Epidermal melanocyte (primary cell): ENCODE results near the gene EEF1AKMT3.

Experiments used
- DNase-seq: peaks from one replicate; pipeline ENCODE4 v3.0.0; 2011; ENCODE audit warnings: low spot score; ENCODE audit not compliant: insufficient read length

The EEF1AKMT3 gene

GRCh38 chr12:57782243-57782607 lies 9.8 kb downstream of the EEF1AKMT3 start:
- no peak for DNase-seq

DNA sequence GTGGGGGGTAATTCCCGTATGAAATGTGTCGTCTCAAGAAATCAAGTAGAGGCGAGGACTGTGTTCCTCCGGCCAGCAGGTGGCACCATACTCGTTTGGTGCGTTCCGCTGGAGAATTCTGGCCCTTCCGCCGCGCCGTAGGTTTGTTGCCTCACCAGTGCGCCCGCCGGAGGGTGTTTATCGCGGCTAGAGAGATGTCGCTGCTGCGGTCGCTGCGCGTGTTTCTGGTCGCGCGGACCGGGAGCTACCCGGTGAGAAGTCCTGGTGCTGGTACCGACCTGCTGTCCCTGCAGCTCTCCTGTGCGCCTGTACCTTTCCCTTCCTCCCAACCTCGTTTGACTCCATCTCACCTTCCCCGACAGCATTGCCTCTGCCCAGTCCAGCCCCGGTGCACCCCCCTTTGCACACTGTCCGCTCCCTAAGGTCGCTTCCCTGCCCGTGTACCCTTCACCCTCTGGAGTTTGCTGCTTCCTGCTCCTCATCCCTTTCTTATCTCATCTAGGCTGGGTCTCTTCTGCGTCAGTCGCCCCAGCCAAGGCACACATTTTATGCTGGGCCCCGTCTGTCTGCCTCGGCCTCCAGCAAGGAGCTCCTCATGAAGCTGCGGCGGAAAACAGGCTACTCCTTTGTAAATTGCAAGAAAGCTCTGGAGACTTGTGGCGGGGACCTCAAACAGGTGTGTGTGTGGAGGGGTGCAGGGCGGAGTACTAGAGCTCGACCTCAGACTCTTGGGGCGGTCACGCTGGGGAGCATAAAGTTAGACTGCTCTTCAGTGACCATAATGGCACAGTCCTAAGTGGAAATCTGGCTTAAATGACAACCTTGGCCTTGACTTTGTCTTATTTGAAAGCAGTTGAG lies 10.4 kb downstream of the EEF1AKMT3 start, which contains the start of gene TSFM:
TSFM (plus strand) TSS at position 180 of the 858 bp plus-strand sequence; CDS start at position 195, 15 bp downstream.
- peak; percentile 68 for DNase-seq

DNA sequence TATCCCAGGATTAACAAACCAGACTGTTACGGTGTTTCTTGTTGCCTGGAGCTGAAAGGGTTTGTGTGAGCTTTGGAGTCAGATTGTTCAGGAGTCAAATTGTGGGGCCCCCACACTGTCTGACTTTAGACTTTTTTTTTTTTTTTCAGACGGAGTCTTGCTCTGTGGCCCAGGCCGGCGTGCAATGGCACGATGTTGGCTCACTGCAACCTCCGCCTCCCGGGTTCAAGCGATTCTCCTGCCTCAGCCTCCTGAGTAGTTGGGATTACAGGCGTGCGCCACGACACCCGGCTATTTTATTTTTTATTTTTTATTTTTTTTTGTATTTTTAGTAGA lies 11.0 kb downstream of the EEF1AKMT3 start:
- DNase-seq: no peak

- no peak for DNase-seq
Measured at GRCh38 chr12:57783861-57784260, 11.4 kb downstream of the EEF1AKMT3 start.

- DNase-seq: no peak
Measured at GRCh38 chr12:57793920-57794319, 21.5 kb downstream of the EEF1AKMT3 start.

DNA sequence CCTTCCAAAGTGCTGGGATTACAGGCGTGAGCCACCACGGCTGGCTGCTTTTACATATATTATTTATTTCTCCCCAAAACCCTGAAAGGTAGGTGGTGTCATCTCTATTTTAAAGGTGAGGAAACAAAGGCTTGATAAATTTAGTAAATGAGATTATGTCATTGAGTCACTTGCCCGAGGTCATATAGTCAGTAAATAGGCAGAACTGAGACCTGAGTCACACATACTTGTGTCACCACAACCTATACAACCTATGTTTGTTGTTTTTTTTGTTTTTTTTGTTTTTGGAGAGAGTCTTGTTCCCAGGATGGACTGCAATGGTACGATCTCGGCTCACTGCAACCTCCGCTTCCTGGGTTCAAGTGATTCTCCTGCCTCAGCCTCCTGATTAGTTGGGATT lies 22.9 kb downstream of the EEF1AKMT3 start:
- no peak for DNase-seq

- no peak for DNase-seq
Measured at GRCh38 chr12:57796996-57797395, 24.6 kb downstream of the EEF1AKMT3 start.

- no peak for DNase-seq
Measured at GRCh38 chr12:57797933-57798332, 25.5 kb downstream of the EEF1AKMT3 start.

GRCh38 chr12:57800965-57801364 lies 28.6 kb downstream of the EEF1AKMT3 start:
- DNase-seq: no peak

- no peak for DNase-seq
Measured at GRCh38 chr12:57802607-57803006, 30.2 kb downstream of the EEF1AKMT3 start.

DNA sequence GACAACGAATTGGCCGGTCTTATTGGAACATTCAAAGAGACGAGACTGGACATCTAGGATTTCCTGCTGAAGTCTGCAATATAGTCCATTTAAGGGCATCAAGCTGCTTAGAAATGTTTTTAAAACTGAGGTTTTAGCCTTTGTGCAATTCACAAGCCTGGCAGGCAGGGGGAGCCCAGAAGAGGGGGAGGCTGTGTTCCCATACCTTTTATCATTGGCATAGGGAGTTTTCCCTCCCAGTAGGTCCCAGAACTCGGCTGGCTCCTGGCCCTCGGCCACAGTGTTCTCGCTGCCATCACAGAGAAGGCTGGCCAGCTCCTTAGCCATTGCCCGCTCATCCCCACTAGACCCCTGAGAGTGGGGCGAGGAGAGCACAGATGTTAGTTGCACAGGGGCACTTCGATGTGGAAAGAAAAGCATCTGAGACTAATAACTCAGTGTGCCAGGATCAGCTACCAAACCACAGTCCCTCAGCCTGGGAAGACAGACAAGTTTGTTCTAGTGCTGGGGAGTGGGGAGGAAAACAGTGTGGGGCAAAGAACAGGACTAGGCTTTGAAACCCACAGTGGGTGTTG lies 31.0 kb downstream of the EEF1AKMT3 start:
- peak; percentile 48 for DNase-seq

DNA sequence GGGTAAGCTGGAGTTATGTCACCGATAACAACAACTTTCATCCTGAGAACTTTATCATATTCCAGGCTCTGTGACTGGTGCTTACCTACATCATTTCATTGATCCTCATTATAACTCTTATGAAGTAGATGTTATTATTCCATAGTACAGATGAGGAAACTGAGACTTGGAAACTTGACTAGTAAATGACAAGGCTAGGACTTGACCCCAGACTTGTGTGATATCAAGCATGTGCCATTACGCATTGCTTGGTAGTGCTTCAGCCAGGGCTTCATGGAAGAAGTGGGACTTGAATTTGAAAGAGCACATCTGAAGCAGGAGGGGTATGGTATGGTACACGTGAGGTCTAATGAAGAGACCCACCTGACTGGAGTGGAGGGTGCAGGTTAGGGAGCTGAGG lies 34.3 kb downstream of the EEF1AKMT3 start:
- DNase-seq: no peak

DNA sequence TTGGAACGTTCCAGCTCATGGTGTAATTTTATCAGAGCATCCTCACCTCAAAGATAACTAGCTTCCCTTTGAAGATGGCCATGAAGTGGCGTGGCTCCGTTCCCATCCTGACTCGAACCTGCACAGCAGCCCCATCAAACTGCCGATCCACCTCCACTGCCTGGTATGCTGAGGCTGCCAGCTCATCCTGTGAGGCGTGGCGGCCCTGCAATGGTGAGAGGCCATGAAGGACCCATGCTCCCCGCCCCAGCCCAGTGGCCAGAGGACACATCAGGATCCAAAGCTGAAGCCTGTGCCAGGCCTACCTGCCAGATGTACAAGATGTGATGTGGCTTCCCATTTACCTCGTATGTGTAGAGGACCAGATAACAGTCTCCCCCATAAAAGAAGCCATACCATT lies 34.9 kb downstream of the EEF1AKMT3 start:
- no peak for DNase-seq

DNA sequence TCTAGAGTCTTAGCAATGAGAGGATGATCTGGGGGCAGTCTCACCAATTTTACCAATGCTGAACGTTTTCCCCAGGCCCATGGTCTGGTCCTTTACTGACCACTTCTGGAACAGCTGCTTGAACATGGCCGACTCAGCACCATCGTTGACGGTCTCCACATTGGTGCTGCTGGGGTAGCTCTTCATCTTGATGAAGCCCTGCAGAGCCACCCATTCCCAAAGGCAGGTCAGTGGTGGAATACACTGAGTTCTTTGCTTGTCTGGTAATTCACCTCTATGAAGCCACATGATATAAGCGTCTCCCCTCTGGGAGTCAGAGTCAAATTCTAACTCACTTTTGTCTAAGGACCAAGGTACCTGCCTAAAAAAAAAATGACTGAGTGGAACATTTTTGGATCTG lies 35.9 kb downstream of the EEF1AKMT3 start:
- DNase-seq: no peak

- no peak for DNase-seq
Measured at GRCh38 chr12:57809425-57809824, 37.0 kb downstream of the EEF1AKMT3 start.

DNA sequence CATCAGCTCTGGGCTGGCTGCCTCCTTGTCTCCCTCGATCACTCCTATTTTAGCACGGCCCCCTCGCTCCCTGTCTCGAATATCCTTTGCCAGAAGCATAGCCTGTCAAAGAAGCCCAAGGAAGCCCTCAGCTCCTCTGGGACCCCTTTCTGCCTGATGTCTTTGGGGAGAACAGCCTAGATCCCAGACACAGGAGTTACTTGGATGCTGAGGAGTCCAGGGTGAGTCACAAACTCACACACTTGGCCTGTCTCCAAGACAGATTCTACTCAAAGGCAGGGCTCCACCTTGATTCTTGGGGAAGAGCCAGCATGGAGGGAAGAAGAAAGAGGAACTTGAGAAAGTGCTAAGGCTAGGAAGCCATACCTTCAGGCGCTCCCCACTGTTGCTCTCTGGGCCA lies 38.0 kb downstream of the EEF1AKMT3 start:
- no peak for DNase-seq

GRCh38 chr12:57811028-57811755 lies 38.8 kb downstream of the EEF1AKMT3 start:
- DNase-seq: no peak

- DNase-seq: no peak
Measured at GRCh38 chr12:57813111-57813970, 40.9 kb downstream of the EEF1AKMT3 start.

- no peak for DNase-seq
Measured at GRCh38 chr12:57813971-57814772, 41.8 kb downstream of the EEF1AKMT3 start.

DNA sequence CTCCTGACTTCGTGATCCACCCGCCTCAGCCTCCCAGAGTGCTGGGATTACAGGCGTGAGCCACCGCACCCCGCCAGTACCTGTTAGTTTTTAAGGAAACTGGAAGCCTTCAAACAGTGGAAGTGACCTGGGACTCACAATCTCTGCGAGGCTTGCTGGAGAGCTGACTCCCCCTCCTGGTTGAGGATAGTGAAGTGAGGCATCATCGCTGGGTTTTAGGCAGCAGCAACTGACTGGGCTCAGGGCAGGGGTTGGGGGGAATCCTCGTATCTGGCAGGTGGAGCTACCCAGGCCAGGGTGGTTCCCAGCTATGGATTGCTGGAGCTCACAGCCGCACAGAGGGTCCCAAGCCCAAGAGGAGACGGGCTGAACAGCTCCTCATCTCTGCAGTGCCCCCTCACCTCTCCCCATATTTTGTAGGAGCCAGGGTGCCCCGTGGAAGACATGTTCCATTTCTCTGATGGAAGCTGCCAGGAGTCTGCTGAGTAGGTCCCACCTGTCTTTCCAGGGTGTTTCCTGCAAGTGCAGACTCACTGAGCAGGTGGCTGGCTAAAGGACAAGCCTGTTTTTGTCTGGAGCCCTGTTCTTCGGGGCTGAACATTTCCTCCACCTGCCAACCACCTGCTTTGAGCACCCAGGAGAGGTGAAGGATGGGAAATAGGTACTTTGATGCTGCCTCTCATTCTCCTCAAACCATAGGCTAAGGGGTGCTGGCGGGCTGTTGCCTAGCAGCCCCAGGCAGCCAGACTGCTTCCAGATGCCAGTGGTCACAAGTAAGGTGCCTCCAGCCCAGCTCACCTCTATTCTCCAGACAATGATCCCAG lies 43.0 kb downstream of the EEF1AKMT3 start:
- no peak for DNase-seq
